22Rv1 (cell line): ENCODE results near the gene RARS1.
"Not testable (repeated sequence)": the region's sequence is repeated elsewhere in the genome, so short reads cannot be mapped to it uniquely, and the experiment has no call there.

ENCODE experiments used
- H3K27ac ChIP-seq: fragments of 450-650 bp; 2 replicates; pipeline ENCODE4 v1.5.1; 2017
- ZFX ChIP-seq: fragments of 450-650 bp; IDR thresholded peaks from 2 replicates; pipeline ENCODE4 v1.6.1; 2017; ENCODE audit warnings: antibody characterized with exemption, borderline replicate concordance
- TF ChIP-seq, protein P1 (sequence below): fragments of 450-650 bp; IDR thresholded peaks from 2 replicates; pipeline ENCODE4 v1.5.1; 2017; ENCODE audit warnings: mild to moderate bottlenecking

RARS1 gene

GRCh38 chr5:168525856-168526255, 39.6 kb downstream of the RARS1 start:
- TF ChIP-seq, protein P1, sequence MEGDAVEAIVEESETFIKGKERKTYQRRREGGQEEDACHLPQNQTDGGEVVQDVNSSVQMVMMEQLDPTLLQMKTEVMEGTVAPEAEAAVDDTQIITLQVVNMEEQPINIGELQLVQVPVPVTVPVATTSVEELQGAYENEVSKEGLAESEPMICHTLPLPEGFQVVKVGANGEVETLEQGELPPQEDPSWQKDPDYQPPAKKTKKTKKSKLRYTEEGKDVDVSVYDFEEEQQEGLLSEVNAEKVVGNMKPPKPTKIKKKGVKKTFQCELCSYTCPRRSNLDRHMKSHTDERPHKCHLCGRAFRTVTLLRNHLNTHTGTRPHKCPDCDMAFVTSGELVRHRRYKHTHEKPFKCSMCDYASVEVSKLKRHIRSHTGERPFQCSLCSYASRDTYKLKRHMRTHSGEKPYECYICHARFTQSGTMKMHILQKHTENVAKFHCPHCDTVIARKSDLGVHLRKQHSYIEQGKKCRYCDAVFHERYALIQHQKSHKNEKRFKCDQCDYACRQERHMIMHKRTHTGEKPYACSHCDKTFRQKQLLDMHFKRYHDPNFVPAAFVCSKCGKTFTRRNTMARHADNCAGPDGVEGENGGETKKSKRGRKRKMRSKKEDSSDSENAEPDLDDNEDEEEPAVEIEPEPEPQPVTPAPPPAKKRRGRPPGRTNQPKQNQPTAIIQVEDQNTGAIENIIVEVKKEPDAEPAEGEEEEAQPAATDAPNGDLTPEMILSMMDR, result no peak
- no peak for TF ChIP-seq ZFX
- no peak overlapping the region for H3K27ac ChIP-seq

DNA sequence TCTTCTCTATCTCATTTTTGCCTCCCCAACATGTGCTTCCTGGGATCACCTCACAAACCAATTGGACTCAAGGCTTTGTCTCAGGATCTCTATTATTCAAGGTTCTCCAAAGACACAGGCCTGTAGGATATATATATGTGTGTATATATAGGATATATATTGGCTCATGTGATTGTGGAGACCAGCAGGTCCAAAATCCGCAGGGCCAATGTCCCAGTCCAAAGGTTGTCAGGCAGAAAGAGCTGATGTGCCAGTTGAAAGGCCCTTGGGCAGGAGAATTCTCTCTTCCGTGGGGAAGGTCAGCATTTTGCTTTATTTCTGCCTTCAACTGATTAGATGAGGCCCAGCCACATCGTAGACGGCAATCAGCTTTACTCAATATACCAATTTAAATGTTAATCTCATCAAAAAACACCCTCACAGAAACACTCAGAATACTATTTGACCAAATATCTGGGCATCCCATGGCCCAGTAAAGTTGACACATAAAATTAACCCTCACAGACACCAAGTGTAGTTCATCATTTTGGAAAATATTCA, 41.6 kb downstream of the RARS1 start:
- TF ChIP-seq ZFX, result no peak
- TF ChIP-seq, protein P1, result no peak

GRCh38 chr5:168528521-168529373, 42.5 kb downstream of the RARS1 start, which contains the start of gene FBLL1:
Gene FBLL1, plus strand, starts transcription at chr5:168529305. Its CDS starts 200 bp downstream, at chr5:168529505.
- H3K27ac ChIP-seq, result peak within 1 kb of the TSS; percentile 47
- no peak for TF ChIP-seq ZFX

More for the DNA sequence above, 41.6 kb downstream of the RARS1 start:
- no peak overlapping the region for H3K27ac ChIP-seq

DNA sequence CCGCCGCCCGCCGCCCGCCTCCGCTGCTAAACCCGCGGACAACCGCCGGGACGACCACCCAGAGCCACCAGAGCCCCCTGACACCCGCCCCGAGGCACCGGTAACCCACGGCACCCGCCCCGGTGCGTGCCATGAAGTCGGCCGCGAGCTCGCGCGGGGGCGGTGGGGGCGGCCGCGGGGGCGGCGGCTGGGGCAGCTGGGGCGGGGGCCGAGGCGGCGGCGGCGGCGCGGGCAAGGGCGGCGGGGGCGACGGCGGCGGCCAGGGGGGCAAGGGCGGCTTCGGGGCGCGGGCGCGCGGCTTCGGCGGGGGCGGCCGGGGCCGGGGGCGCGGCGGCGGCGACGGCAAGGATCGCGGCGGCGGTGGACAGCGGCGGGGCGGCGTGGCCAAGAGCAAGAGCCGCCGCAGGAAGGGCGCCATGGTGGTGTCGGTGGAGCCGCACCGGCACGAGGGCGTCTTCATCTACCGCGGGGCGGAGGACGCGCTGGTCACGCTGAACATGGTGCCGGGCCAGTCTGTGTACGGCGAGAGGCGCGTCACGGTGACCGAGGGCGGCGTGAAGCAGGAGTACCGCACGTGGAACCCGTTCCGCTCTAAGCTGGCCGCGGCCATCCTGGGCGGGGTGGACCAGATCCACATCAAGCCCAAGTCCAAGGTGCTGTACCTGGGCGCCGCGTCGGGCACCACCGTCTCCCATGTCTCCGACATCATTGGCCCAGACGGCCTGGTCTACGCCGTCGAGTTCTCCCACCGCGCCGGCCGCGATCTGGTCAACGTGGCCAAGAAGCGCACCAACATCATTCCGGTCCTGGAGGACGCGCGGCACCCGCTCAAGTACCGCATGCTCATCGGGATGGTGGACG, 43.3 kb downstream of the RARS1 start:
- TF ChIP-seq, protein P1, result no peak
- no peak for TF ChIP-seq ZFX
- peak overlapping the region; percentile 47 for H3K27ac ChIP-seq

DNA sequence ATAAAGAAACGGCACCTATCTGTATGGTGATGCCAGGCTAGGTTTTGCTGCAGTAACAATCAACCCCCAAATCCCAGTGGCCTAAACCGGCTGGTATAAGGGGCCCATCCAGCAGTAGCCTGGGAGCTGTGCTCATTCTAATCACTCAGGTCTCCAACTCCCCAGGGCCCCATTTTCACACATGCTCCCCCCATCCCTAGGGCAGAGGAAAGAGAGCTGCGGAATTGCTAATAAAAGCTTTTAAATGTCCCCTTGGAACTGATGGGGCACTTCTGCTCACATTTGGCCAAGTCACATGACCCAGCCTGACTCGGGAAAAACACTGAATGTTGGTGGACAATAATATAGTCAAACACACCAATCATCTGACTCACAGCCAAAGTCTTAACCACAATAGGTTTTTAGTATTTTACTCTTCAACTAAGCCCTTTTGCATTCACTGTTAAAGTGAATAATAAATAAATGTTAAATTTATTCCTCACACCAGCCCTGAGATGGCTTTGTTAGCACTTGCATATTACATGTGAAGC, 44.4 kb downstream of the RARS1 start:
- H3K27ac ChIP-seq, result no peak overlapping the region
- TF ChIP-seq, protein P1, result no peak
- TF ChIP-seq ZFX, result no peak

GRCh38 chr5:168531191-168531590, 44.9 kb downstream of the RARS1 start:
- no peak for TF ChIP-seq ZFX
- TF ChIP-seq, protein P1, result no peak
- no peak overlapping the region for H3K27ac ChIP-seq

GRCh38 chr5:168531987-168532864, 46.0 kb downstream of the RARS1 start:
- TF ChIP-seq, protein P1, result no peak
- TF ChIP-seq ZFX, result no peak
- no peak overlapping the region for H3K27ac ChIP-seq

- not testable (repeated sequence) for H3K27ac ChIP-seq
These were observed 48.1 kb downstream of the RARS1 start for GRCh38 chr5:168534351-168534750.
